GM19351 (cell line): ENCODE data around the gene NDE1.
"Not testable (repeated sequence)": the region's sequence is repeated elsewhere in the genome, so short reads cannot be mapped to it uniquely, and the experiment has no call there.

Source experiments
- ATAC-seq: cut with Tn5 transposase; IDR thresholded peaks from one replicate; pipeline ENCODE4 v1.9.1; 2021; ENCODE audit warnings: mild to moderate bottlenecking, moderate library complexity; ENCODE audit not compliant: unreplicated experiment

Gene NDE1, protein sequence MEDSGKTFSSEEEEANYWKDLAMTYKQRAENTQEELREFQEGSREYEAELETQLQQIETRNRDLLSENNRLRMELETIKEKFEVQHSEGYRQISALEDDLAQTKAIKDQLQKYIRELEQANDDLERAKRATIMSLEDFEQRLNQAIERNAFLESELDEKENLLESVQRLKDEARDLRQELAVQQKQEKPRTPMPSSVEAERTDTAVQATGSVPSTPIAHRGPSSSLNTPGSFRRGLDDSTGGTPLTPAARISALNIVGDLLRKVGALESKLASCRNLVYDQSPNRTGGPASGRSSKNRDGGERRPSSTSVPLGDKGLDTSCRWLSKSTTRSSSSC

DNA sequence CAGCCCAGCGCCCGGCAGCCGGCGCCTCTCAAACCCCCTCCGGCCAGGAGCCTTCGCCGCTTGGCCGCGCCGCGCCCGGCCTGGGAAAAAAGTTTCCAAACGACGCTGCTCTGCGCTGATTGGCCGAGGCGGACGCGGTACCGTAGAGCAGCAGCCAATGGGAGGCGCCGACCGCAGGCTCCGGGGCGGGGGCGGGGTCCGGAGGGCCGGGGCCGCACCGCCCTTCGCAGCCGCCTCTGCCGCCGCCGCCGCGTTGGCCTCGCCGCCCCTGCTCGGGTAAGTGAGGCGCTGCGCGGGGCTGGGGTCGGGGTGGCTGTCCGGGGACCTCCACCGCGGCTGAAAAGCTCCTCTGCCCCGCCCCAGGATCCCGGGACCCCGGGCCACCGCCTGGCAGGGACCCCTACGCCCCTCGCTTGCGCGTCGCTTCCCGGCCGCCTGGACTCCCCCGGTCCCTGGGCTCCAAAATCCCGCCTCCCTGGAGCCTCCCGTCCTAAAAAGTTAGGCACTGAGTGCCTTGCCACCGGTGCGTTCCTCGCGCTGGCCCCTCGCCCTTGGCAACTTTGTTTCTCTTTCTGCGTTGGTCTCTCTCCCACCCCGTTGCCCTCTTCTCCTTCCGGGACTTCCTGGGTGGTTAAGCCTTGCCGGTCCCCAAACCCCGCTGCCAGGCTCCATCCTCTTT is at the start of gene NDE1:
NDE1 (plus strand) TSS at position 227 of the 679 bp plus-strand sequence. CDS start 14,534 bp downstream, outside the sequence.
- ATAC-seq, result peak; percentile 77

DNA sequence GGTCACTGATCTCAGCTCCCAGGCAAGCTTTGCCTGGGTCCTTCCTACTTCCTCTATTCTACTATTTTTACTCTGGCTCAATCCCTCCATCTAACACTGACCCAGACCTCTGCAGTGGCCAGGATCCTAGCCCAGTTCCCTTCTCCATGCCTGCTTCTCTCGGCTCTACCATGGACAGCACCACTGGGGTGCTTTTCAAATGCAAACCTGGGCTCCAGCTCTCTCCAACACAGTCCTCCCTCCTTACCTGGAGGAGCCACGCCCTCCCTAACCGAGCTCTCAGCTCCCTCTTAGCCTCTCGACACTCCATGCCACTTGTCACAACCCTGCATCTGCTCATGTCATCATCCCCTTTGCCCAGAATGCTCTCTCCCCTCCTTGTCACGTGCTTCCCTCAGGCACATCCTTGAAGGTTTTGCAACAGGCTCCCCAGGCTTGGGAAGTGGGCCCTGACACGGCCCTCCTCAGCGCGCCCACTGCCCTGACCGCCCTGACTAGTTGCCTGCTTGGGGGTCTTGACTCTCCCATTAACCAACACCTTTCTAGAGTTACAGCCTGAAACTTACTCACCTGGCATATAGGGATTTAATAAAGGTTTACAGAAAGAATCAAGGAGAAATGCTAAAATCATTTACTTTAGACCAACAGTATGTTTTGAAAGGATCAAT is 48.7 kb upstream of the NDE1 start:
- ATAC-seq, result no peak

DNA sequence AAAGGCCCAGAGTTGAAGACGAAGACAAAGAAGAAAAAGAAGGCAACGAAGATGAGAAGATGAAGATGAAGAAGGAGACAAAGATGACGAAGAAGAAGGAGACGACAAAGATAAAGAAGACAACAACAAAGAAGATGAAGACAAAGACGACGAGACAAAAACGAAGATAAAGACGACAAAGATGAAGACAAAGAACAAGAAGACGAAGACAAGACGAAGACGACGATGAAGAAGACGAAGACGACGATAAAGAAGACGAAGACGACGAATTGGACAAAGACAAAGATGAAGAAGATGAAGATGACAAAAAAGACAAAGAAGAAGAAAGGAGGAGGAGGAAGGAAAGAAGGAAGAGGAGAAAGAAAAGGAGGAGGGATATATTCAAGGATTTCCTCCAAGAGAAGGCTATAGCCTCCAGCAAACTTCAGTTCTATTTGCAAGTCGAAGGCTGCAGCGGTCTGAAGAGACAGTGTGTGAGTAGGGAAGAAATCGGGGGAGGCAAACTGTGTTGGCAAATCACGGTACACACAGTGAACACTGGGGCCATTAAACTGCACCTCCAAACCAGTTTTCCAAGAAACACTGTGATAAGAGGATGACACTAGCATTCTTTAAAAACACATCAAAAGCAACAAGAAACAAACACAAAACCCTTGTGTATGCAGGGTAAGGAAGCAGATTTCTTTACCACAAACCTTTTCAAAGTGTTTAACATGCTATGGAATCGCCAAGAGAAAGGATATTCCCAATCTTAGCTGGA is 47.6 kb upstream of the NDE1 start:
- ATAC-seq, result no peak

DNA sequence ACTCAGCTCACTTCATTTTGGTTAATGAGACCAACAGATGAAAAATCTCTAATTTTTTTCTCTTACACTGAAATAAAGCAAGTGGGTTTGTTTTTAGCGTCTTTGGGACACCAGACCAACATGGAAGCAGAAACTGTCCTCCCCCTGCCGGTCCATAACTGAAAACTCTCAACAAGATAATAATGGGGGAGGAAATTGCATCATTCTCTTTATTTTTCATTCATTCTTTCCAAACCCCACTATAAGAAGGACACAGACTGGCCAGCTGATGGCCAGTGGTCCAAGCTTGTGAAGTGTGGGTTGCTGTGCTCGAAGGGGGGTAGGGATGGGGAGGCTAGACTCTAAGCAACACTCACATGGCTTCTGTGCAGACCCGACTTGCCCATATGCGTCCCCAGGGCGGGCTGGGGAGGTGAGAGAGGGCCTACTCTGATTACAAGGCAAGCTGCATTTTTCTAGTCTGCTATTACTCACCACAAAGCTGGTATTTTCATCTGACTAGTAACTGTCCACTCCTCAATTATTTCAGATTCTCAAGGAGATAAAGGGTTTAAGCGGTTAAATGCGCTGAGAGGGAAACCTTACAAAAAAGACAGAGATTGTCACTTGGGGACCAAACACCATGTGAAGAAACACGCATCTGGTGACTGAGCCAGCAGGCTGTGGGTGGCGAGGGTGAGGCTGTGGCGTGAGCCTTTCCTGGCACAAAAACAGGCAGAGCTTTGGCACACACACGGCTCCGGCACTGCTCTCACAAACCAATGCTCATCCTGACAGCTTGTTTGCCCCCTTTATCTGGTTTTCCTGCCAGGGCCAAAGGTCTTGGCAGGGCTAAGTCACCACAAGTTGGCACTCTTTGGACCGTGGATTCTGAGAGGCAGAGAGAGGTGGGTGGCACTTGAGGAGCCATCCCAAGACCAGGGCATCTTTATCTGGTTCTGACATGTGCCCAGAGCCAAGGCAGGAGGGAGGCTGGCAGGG is 45.3 kb upstream of the NDE1 start:
- ATAC-seq, result no peak

DNA sequence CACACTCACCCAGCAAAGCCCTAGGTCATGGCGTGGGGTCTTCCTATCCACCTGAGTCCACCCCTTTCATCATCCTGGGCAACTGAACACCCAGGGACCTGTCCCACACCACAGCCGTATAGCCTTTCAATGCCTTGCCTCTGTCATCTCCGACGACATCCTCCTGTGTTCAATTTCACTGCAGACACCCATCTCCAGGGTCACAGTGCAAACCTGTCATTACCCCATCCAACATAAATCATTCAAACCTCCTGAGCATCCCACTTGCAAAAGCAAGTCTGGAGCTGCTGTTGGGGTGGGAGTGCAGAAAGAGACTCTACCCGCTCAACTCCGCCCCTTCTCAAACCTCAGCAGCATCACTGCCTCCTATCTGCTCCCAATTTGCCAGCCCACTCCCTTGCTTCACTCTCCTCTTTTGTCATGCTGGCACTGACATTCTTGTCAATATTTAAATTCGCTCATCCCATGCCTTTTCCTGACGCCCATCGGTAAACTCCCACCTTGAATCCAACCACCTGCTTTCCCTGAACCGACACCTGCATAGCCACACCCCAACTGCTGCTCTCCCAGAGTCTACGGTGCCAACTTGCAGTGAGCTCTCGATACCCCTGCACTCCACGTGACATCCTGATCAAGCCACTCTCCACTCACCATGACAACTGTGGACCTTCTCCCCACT is 44.1 kb upstream of the NDE1 start:
- ATAC-seq, result no peak

DNA sequence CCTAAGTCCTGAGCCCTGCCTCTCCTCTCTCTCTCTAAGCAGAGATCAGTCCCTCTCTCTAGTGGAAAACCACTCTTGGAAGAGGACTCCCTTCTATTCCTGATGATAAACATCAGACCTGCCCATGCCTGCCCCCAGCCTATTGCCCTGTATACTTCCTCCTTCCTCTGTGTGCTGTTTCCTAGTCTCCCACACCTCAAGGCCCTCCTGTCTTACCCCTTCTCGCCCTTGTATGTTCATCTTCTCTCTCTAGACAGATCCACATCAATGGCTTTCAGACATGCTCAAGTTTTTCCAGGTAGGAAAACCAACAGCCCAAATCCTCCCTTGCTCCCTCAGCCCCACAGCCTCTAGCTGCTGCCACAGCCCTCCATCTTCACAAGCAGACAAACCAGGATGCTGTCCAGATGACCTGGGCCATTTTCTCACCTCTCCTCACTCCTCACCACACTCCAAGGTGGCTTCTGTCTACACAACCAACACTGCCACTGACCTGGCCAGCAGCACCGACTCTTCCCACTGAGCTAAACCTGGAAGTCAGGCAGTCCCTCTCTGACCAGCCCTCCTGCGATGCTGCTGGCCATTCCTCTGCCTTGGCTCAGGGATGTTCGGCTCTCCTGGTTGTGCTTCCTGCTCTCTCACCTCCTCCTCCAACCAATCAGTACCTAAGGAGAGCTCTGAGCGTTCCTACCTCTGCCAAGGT is 43.4 kb upstream of the NDE1 start:
- ATAC-seq, result no peak

DNA sequence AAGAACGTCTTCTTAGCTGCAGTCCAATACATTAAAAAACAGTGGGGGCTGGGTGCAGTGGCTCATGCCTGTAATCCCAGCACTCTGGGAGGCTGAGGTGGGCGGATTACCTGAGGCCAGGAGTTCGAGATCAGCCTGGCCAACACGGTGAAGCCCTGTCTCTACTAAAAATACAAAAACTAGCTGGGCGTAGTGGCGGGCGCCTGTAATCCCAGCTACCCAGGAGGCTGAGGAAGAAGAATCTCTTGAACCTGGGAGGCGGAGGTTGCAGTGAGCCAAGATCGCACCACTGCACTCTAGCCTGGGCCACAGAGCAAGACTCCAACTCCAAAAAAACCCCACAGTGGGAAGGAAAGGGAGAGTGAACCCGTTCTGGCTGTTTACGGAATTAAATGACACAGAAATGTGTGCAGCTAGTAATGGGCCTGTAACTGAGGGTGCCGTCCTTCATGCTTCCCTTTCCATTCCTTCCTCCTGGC is 42.8 kb upstream of the NDE1 start:
- ATAC-seq, result not testable (repeated sequence)

DNA sequence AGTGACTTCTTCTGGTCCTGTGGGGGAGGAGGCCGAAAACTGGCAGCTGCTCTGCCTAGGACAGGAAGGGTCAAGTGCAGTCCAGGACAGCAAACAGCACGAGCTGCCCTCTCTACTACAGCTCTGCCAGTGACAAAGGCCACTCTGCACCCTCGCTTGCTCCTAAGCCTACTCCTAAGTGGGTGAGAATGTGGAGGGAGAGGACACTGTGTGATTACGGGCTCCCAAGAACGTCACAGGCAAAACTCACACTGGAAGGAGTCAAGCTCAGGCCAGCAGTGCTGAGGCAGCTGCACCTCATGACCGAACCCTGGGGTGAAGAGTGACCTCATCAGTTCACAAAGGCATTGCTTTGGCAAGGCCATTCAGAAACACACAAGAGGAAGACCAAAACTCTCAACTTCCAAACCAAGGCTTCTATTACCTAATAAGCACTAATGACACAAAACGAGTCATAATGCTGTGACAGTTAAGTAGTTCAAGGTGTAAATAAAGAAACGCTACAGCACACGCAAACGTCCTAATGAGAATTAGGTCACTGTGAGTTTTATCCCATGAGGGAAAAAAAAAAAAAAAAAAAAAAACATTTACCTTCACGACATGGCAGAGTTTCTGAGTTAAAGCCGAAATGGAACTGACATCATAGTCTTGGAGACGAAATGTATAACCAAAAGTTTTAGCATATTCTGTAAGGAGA is 42.2 kb upstream of the NDE1 start:
- ATAC-seq, result no peak

DNA sequence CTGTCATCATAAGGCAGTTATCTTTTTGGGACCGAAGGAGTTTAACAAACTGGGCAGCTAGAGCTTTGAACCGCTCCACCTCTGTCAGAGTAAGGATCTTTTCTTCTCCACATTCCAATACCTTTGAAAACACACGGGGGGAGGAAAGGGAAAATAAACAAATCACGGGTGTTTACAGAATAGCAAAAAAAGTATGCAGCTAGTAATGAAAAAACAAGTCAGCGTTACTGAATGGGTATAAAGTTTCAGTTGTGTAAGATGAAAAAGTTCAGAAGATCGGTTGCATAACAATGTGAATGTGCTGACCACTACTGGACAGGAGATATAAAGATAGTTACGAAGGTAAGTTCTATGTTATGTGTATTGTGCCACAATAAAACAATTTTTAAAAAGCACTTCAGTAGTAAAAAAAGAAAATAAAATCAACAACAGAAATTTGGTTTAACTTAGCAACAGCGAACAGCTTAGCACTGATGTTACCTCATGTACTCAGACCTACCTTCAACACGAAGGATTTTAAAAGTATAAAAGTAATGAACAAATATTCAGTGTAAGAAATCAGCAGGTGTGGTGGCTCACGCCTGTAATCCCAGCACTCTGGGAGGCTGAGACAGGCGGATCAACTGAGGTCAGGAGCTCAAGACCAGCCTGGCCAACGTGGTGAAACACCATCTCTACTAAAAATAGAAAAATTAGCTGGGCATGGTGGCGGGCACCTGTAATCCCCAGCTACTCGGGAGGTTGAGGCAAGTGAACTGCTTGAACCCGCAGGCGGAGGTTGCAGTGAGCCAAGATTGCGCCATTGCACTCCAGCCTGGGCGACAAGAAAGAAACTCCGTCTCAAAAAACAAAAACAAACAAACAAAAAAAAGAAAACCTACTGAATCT is 41.4 kb upstream of the NDE1 start:
- no peak for ATAC-seq

DNA sequence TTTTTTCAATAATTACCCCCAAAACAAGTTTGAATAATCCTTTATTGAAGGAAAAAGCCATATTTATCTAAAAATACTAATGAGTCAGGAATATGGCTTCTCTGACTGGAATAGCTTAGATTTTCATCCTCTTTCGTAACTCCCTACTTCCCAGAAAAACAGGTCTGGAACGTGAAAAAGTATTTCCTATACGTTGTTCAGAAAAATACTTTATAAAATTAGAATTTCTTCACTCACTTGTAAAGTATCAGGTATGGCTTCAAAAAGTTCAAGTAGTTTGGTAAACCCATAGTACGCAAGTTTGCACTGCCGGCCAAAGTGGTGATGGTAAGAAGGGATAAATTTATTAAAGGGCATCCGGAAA is 40.8 kb upstream of the NDE1 start:
- ATAC-seq, result no peak

DNA sequence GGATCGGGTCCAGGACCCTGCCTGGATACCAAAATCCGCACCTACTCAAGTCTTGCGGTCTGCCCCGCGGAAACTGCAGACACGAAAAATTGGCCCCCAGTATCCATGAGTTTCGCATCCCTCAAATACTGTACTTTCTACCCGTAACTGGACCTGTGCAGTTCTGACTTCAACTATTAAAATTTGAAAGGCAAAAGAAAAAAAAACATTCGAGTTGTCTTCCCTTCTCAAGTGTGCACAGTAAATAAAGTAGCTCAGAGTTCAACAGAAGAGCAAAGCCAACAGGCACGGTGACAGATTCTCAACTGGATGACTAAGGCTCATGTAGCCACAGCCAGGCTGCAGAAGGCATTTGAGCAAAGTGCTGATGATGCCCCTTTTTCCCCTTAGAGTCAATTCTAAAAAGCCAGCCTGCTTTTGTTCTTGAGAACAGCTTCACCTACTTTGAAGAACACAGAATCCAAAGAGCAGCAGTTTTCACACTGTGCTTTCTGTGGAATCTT is 39.6 kb upstream of the NDE1 start:
- no peak for ATAC-seq

DNA sequence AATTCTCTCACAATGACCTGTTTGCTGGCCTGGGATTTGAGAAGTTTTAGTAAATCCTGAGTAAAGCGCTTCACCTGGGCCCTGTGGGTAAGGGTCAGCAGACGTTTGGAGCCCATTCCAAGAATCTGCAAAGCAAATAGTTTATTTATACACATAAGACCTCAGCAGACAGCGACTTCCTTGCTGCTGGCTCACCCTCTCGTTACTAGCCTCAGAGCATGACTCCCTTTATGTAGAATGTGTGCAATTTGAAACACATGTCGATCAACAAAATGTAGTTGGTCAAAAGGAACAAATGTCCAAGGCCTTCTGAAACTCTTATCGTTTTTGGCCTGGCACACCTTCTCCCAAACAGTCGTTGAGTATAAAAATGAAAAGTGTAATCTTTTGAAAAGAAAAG is 38.4 kb upstream of the NDE1 start:
- no peak for ATAC-seq

DNA sequence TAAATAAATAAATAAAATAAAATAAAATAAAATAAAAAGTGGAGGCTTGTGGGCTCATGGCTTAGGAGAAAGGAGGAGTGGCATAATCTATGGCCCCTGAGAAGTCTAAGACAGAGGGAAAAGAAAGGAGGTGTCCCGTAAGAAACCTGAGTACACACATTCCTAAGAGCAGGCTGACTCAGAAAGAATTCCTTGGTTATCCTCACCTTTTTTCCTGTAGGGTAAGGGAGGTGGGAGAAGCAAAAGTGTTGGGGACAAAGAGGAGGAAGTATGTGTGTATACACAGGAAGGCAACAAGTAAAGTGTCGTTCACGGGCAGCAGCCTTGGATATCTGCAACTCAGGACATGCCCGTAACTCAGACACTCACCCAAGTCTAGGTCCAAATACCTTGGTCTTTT is 36.4 kb upstream of the NDE1 start:
- ATAC-seq, result no peak

DNA sequence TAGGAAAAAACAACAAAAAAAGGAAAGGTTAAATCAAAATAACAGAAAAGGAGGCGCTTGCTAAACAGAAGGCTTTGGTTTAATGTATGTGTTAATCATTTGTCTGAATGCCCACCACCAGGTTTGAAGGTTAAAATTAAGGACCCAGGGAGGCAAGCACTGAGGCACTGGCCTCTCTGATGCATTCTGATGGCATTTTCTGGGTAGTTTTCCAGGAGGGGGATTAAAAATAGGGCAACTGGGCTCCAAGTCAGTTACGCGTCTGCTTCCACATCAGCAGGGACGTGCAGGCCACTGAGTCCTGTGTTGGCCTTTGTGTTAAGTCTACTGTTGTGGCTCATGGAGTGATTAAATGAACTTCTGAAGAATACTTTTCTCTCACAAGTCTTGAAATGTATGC is 34.0 kb upstream of the NDE1 start:
- no peak for ATAC-seq

DNA sequence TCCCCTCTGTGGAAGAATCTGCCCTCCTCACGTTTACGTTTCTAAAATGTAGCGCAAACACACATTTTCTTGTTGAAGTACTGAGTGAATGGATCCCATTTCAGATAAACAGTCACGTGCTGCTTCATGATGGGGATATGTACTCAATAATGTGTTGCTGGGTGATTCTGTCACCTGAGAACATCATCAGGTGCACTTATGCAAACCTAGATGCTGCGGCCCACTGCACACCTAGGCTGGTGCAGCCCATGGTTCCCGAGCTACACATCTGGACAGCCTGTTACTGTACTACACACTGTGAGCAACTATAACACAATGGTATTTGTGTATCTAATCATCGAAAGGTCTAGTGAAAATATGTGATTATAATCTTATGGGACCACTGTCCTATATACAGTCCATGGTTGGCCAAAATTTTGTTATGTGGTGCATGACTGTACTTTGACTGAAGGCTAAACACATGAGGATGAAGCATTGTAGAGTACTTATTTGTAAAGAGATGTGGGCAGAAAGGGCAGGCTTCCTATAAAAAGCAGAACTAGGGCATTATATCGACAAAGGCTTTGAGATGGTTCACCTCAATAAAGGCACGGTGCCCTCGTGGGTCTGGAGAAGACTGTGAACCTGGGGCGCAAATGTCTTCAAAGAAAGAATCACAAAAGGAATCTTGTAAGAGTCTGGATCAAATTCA is 33.4 kb upstream of the NDE1 start:
- ATAC-seq, result no peak

DNA sequence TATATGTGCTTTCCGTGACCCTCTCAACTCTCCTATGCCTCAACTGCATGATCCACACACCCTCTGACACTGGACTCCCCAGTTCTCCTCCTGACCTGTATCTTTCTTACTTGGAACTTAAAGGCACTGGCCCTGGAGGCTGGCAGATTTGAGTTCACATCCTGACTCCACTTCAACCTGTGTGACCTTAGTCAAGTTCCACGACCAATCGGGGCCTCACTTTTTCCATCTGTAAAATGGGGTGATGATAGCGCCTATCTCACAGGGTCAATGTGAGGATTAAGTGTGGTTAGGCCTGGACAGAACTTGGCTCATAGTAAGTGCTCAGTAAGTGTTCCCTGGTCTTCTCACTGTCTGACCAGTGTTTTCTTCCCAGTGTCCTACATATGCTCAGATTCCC is 32.1 kb upstream of the NDE1 start:
- ATAC-seq, result no peak

DNA sequence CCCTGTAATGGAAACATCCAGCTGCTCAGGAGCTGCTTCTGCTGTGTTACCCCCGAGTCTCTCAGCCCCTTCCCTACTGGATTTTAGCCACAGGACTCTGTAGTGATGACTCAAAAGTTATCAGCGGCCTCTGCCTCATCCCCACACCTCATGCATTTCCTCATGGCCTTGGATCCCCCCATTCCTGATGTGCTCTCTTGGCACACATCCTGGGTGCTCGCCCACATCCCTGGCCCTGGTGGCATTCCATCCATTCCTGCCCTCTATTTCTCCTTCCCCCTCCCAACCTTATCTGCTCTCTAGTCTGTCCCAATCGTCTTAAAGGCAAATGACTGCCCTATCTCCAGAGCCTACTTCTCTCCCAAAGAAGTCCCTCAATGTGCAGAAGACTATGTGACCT is 31.7 kb upstream of the NDE1 start:
- ATAC-seq, result no peak
